Calu3 (cell line): Measurements from ENCODE around the gene FAM131B. TPM values are rescaled to one million over a fixed set of nuclear protein-coding genes. Genes with fewer than 3 reads are reported as not detected.

Experiments used
- BruUV-seq: library from RNA; stranded (reverse); fragments of 400-500 nt; replicated peaks from 2 replicates; lab custom pipeline; 2021; lab: Mats Ljungman, UMichigan
- CTCF ChIA-PET: fragments of 300-600 bp; sonication (Branson Sonifier 250); formaldehyde crosslinking; loops from one replicate; lab custom pipeline; 2022; ENCODE audit warnings: antibody characterized with exemption; lab: Charles Lee
- DNase-seq: peaks from one replicate; pipeline ENCODE4 v3.0.0; 2022
- H3K27ac Mint-ChIP-seq: one replicate; pipeline ENCODE4 v1.8.0; 2022; ENCODE audit warnings: mixed read lengths; ENCODE audit not compliant: unreplicated experiment
- H3K27me3 Mint-ChIP-seq: one replicate; pipeline ENCODE4 v1.8.0; 2022; ENCODE audit warnings: mixed read lengths; ENCODE audit not compliant: unreplicated experiment
- H3K36me3 Mint-ChIP-seq: one replicate; pipeline ENCODE4 v1.8.0; 2022; ENCODE audit warnings: mild to moderate bottlenecking, moderate library complexity, mixed read lengths; ENCODE audit not compliant: insufficient read depth, unreplicated experiment
- H3K4me1 Mint-ChIP-seq: one replicate; pipeline ENCODE4 v1.8.0; 2022; ENCODE audit warnings: mild to moderate bottlenecking, low read depth, mixed read lengths; ENCODE audit not compliant: unreplicated experiment
- H3K4me3 Mint-ChIP-seq: one replicate; pipeline ENCODE4 v1.8.0; 2022; ENCODE audit warnings: mild to moderate bottlenecking, low read depth, moderate library complexity, mixed read lengths; ENCODE audit not compliant: unreplicated experiment
- H3K9me3 Mint-ChIP-seq: one replicate; pipeline ENCODE4 v1.8.0; 2022; ENCODE audit warnings: low read depth, mixed read lengths; ENCODE audit not compliant: unreplicated experiment
- CTCF ChIP-seq: fragments of 200-600 bp; IDR thresholded peaks from one replicate; pipeline ENCODE4 v1.8.0; 2022; ENCODE audit warnings: antibody characterized with exemption; ENCODE audit not compliant: unreplicated experiment
- intact Hi-C: fragments of 100-400 bp; cut with micrococcal nuclease; formaldehyde crosslinking; loops from one replicate; pipeline ENCODE4 v1.10.0; 2022; ENCODE audit not compliant: unreplicated experiment
- total RNA-seq: library from RNA; stranded (reverse); gene quantifications from 2 replicates; pipeline ENCODE4 v1.2.3, GENCODE V29; 2022

FAM131B gene
- total RNA-seq, 1 experiment from 2014 or later = 0.19 TPM

GRCh38 chr7:143380646-143381426, 18.3 kb upstream of the FAM131B start, which contains the start of gene ZYX:
ZYX (plus strand) TSS chr7:143381345; CDS start chr7:143381572, 227 bp downstream.
- no TSS peak for BruUV-seq
- intact Hi-C loops = loop anchor here (2.0 kb wide), 1 partner anchor 50 kb away; no protein-coding TSS in a partner anchor
- Mint-ChIP-seq H3K4me1 (peaks cover 21% of the 10 kb centered on the region), H3K27ac (peak within 1 kb of the TSS; percentile 98), H3K9me3 (no peaks in the 10 kb centered on the region), H3K4me3 (peak within 1 kb of the TSS; percentile 85), H3K27me3 (no peaks in the 10 kb centered on the region), H3K36me3 (peaks cover 46% of the 10 kb centered on the region)
- no peak for TF ChIP-seq CTCF
- CTCF ChIA-PET = interaction anchor here (0.7 to 1.4 kb wide), 15 partner anchors 11 to 1710 kb away, joined by 3 to 12 read pairs (median 5); partner anchors contain the start of genes CASP2 and EPHA1
- peak; percentile 92 for DNase-seq

- no TSS peak for BruUV-seq
Measured at GRCh38 chr7:143380260-143380645, 17.7 kb upstream of the FAM131B start.

DNA sequence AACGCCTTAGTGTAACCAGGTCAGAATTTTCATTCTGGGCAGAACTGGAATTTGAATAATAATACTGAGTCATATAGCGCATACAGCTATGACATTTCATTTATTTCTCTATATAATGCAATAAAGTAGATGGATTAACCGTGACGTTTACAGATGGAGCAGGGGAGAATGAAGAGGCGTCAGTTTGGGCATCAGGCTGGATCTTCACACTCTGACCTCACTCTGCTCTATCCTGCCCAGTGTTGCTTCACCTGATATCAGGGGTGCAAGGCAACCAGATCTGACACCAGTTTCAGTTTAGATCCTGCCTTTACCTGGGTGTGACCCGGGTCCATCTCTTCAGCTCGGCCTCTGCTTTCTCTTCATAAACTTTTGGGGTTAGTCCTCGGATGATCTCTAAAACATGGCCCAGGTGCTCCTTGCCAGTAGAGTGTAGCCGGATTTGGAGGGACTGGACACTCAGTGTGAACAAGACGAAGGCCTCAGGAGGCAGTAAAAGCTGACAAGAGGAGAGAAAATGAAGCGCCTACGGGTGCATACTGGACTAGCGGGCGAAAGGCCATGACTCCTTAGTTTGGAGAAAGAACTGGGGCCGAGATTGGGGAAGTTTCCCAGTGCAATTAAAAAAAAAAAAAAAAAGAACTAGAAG, 17.2 kb upstream of the FAM131B start:
- DNase-seq = no peak
- TSS peak; percentile 74 for BruUV-seq
- no peak for TF ChIP-seq CTCF
- H3K36me3 Mint-ChIP-seq = peaks cover 46% of the 10 kb centered on the region
- H3K4me1 Mint-ChIP-seq = peaks cover 30% of the 10 kb centered on the region
- CTCF ChIA-PET = interaction anchor here (0.7 to 1.4 kb wide), 17 partner anchors 10 to 1709 kb away, joined by 3 to 12 read pairs (median 5); partner anchors contain the start of genes CASP2 and EPHA1
- no peaks in the 10 kb centered on the region for H3K27me3 Mint-ChIP-seq
- peak overlapping the region; percentile 98 for H3K27ac Mint-ChIP-seq
- H3K9me3 Mint-ChIP-seq = no peaks in the 10 kb centered on the region
- intact Hi-C loops = loop anchor here (2.0 kb wide), 1 partner anchor 49 kb away; no protein-coding TSS in a partner anchor
- H3K4me3 Mint-ChIP-seq = peak overlapping the region; percentile 85

More at GRCh38 chr7:143380260-143380645, 17.7 kb upstream of the FAM131B start:
- CTCF ChIA-PET = interaction anchor here (0.7 to 1.4 kb wide), 17 partner anchors 10 to 1709 kb away, joined by 3 to 12 read pairs (median 5); partner anchors contain the start of genes CASP2 and EPHA1
- TF ChIP-seq CTCF = peak; percentile 88
- DNase-seq = peak; percentile 87
- no peaks in the 10 kb centered on the region for H3K27me3 Mint-ChIP-seq
- peak overlapping the region; percentile 85 for H3K4me3 Mint-ChIP-seq
- intact Hi-C loops = loop anchor here (2.0 kb wide), 1 partner anchor 49 kb away; no protein-coding TSS in a partner anchor
- no peaks in the 10 kb centered on the region for H3K9me3 Mint-ChIP-seq
- peaks cover 25% of the 10 kb centered on the region for H3K4me1 Mint-ChIP-seq
- H3K36me3 Mint-ChIP-seq = peaks cover 46% of the 10 kb centered on the region
- peak overlapping the region; percentile 98 for H3K27ac Mint-ChIP-seq

DNA sequence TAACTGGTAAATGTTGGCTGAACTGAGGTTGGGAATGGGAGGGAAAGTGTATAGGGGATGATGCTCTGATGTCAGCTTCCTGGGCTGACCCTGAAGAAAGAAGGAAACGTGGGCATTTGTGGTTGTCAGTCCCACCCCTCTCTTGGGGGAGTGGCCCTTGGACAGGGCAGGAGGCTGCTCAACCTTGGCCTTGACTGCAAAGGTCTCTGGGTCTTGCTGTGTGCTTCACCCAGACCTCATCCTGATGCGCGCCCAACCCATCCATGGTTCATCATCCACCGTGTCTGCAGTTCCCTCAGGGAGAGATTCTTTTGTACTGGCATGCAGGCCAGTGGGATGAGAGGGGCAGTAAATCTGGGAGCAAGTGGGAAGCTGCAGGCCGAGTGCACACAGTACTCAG, 13.9 kb upstream of the FAM131B start:
- peaks cover 44% of the 10 kb centered on the region for H3K4me1 Mint-ChIP-seq
- TF ChIP-seq CTCF = no peak
- no peaks in the 10 kb centered on the region for H3K27me3 Mint-ChIP-seq
- BruUV-seq = no TSS peak
- peaks cover 24% of the 10 kb centered on the region for H3K36me3 Mint-ChIP-seq
- intact Hi-C loops = no loop called here
- CTCF ChIA-PET = no interaction called here
- no peaks in the 10 kb centered on the region for H3K9me3 Mint-ChIP-seq
- H3K27ac Mint-ChIP-seq = no peak overlapping the region
- no peak overlapping the region for H3K4me3 Mint-ChIP-seq
- DNase-seq = no peak
